HCT116 (cell line): Measurements from ENCODE around the gene ACTN1. TPM values are rescaled to one million over a fixed set of nuclear protein-coding genes. Genes with fewer than 3 reads are reported as not detected.

Experiments used
- ATAC-seq: fragments of 200-7000 bp; cut with Tn5 transposase; 2 replicates; pipeline ENCODE4 v1.9.1; 2020; ENCODE audit warnings: mild to moderate bottlenecking, moderate library complexity
- BruUV-seq: library from RNA; stranded (reverse); fragments of 400-500 nt; replicated peaks from 2 replicates; lab custom pipeline; 2021; lab: Mats Ljungman, UMichigan
- CTCF ChIA-PET: fragments of 300-600 bp; sonication (Branson Sonifier 250); formaldehyde crosslinking; loops from one replicate; lab custom pipeline; 2021; ENCODE audit warnings: antibody characterized with exemption; lab: Charles Lee
- POLR2A ChIA-PET: fragments of 300-600, 350-600 bp; sonication (Branson Sonifier 250); formaldehyde crosslinking; loops from one replicate; lab custom pipeline; 2021; ENCODE audit warnings: antibody characterized with exemption; lab: Charles Lee
- RAD21 ChIA-PET, 2 experiments: fragments of 300-600 bp; sonication (Branson Sonifier 250); formaldehyde crosslinking; loops; one replicate each; lab custom pipeline; 2023; ENCODE audit warnings: low total read pairs in 2 of 2; ENCODE audit not compliant: uncharacterized antibody in 2 of 2, unreplicated experiment in 2 of 2, low non-redundant PET in 1 of 2; lab: Charles Lee
- DNase-seq: peaks from one replicate; pipeline ENCODE4 v3.0.0-alpha.2; 2010; ENCODE audit warnings: low read depth, low spot score
- H2AFZ ChIP-seq: fragments of 200-600 bp; shearing (Covaris generic), sonication (generic); 2 replicates; pipeline ENCODE4 v1.6.1; 2017; ENCODE audit warnings: low read depth, mixed run types, mixed read lengths, antibody characterized with exemption, low read length; ENCODE audit not compliant: poor library complexity, severe bottlenecking
- H3K27ac ChIP-seq: 2 replicates; pipeline ENCODE4 v1.5.1; 2012; ENCODE audit warnings: low read depth, low read length
- H3K27me3 ChIP-seq: fragments of 200-600 bp; sonication (generic); 2 replicates; pipeline ENCODE4 v1.6.1; 2016; ENCODE audit warnings: mixed run types, low read length, mixed read lengths; ENCODE audit not compliant: insufficient read depth
- H3K36me3 ChIP-seq, 2 experiments: fragments of 200-500 bp in 1 of 2; fragments of 200-600 bp in 1 of 2; sonication (Bioruptor generic) in 1 of 2; sonication (generic) in 1 of 2; 2 replicates each; pipeline versions ENCODE4 v1.5.1 to v1.6.1; 2014 to 2016; ENCODE audit warnings: low read length in 2 of 2, inconsistent platforms in 1 of 2, mixed read lengths in 1 of 2, mixed run types in 1 of 2; ENCODE audit not compliant: insufficient read depth in 2 of 2, control insufficient read depth in 1 of 2
- H3K4me1 ChIP-seq, 2 experiments: fragments of 200-600 bp in 1 of 2; sonication (generic) in 1 of 2; 2 replicates each; pipeline versions ENCODE4 v1.5.1 to v1.6.1; 2012 to 2017; ENCODE audit warnings: low read length in 2 of 2, inconsistent platforms in 1 of 2, mild to moderate bottlenecking in 1 of 2, mixed read lengths in 1 of 2, mixed run types in 1 of 2, moderate library complexity in 1 of 2; ENCODE audit not compliant: insufficient read depth in 2 of 2, control insufficient read depth in 1 of 2
- H3K4me2 ChIP-seq: fragments of 200-600 bp; sonication (generic); 2 replicates; pipeline ENCODE4 v1.6.1; 2017; ENCODE audit warnings: mixed run types, low read length, mixed read lengths
- H3K4me3 ChIP-seq, 2 experiments: fragments of 200-600 bp in 1 of 2; sonication (generic) in 1 of 2; replicated peaks in 1 of 2; 2 replicates each; pipeline ENCODE4 v1.5.1; 2011 to 2016; ENCODE audit warnings: low read length in 2 of 2, control low read depth in 1 of 2, low read depth in 1 of 2, mild to moderate bottlenecking in 1 of 2, mixed read lengths in 1 of 2, mixed run types in 1 of 2
- H3K79me2 ChIP-seq: fragments of 200-600 bp; sonication (generic); 2 replicates; pipeline ENCODE4 v1.6.1; 2017; ENCODE audit warnings: mild to moderate bottlenecking, mixed run types, low read length, moderate library complexity, mixed read lengths; ENCODE audit not compliant: insufficient read depth
- H3K9ac ChIP-seq: fragments of 200-600 bp; sonication (generic); 2 replicates; pipeline ENCODE4 v1.6.1; 2016; ENCODE audit warnings: low read length, mixed read lengths
- H3K9me2 ChIP-seq: fragments of 200-600 bp; sonication (generic), shearing (Covaris generic); 2 replicates; pipeline ENCODE4 v1.6.1; 2017; ENCODE audit warnings: mixed run types, mild to moderate bottlenecking, moderate library complexity; ENCODE audit not compliant: insufficient read depth
- H3K9me3 ChIP-seq, 2 experiments: fragments of 200-500 bp in 1 of 2; fragments of 200-600 bp in 1 of 2; sonication (Bioruptor generic) in 1 of 2; sonication (generic) in 1 of 2; 2 replicates each; pipeline ENCODE4 v1.6.1; 2014 to 2017; ENCODE audit warnings: low read length in 2 of 2, mixed read lengths in 2 of 2, inconsistent platforms in 1 of 2, low read depth in 1 of 2, mild to moderate bottlenecking in 1 of 2, mixed run types in 1 of 2, moderate library complexity in 1 of 2; ENCODE audit not compliant: control insufficient read depth in 1 of 2, insufficient read depth in 1 of 2
- H4K20me1 ChIP-seq: fragments of 200-600 bp; sonication (generic), shearing (Covaris generic); 2 replicates; pipeline ENCODE4 v1.6.1; 2017; ENCODE audit warnings: mixed run types, mild to moderate bottlenecking, moderate library complexity; ENCODE audit not compliant: insufficient read depth
- ATF3 ChIP-seq: IDR thresholded peaks from 2 replicates; pipeline ENCODE4 v1.6.1; 2012
- EGR1 ChIP-seq: IDR thresholded peaks from 2 replicates; pipeline ENCODE4 v1.6.1; 2012; ENCODE audit warnings: low read depth
- JUND ChIP-seq: IDR thresholded peaks from 2 replicates; pipeline ENCODE4 v1.6.1; 2012
- POLR2AphosphoS5 ChIP-seq: IDR thresholded peaks from 2 replicates; pipeline ENCODE4 v1.6.1; 2011; ENCODE audit warnings: mild to moderate bottlenecking, low read depth, low read length, moderate library complexity
- RAD21 ChIP-seq: IDR thresholded peaks from 2 replicates; pipeline ENCODE4 v1.6.1; 2012; ENCODE audit warnings: low read depth, mild to moderate bottlenecking
- intact Hi-C: fragments of 100-400 bp; cut with micrococcal nuclease; formaldehyde crosslinking; loops from 2 replicates; pipeline ENCODE4 v1.10.0; 2022
- total RNA-seq: library from RNA; stranded (reverse); gene quantifications from one replicate; pipeline ENCODE4 v1.2.1, GENCODE V29; 2021; ENCODE audit not compliant: unreplicated experiment
- TF ChIP-seq, protein P1 (sequence below), 3 experiments: fragments of 200-600 bp in 1 of 3; sonication (generic) in 1 of 3; IDR thresholded peaks in 2 of 3; conservative IDR thresholded peaks in 1 of 3; 2 replicates each; pipeline ENCODE4 v1.5.1; 2012 to 2017; ENCODE audit warnings: low read depth in 2 of 3, low read length in 2 of 3, antibody characterized with exemption in 1 of 3, borderline replicate concordance in 1 of 3, control low read depth in 1 of 3, mild to moderate bottlenecking in 1 of 3, mixed read lengths in 1 of 3, mixed run types in 1 of 3, moderate library complexity in 1 of 3; ENCODE audit not compliant: insufficient read depth in 1 of 3

ACTN1 gene
- total RNA-seq, 1 experiment from 2014 or later = 123 TPM

GRCh38 chr14:68941820-68942219 is 37.3 kb downstream of the ACTN1 start:
- Histone ChIP-seq H3K36me3 (no peaks in the 10 kb centered on the region; a peak in 1 of 4 replicates), H4K20me1 (peaks cover 8% of the 10 kb centered on the region; the same call in 1 of the 2 replicates), H3K9me3 (no peaks in the 10 kb centered on the region), H3K27me3 (no peaks in the 10 kb centered on the region), H3K9ac (no peak overlapping the region), H3K79me2 (peaks cover 98% of the 10 kb centered on the region), H3K4me1 (peaks cover 47 to 76% of the 10 kb centered on the region in 2 experiments), H3K27ac (no peak overlapping the region), H3K9me2 (no peaks in the 10 kb centered on the region), H3K4me2 (no peak overlapping the region), H3K4me3 (no peak overlapping the region), H2AFZ (no peak overlapping the region)
- BruUV-seq = no TSS peak
- ChIA-PET RAD21 (interaction anchor here in 1 of 2 experiments (1.0 kb wide), 1 partner anchor 36 kb away, joined by 3 read pairs; no protein-coding TSS in a partner anchor), POLR2A (no interaction called here), CTCF (no interaction called here)
- intact Hi-C loops = no loop called here
- TF ChIP-seq, protein P1, sequence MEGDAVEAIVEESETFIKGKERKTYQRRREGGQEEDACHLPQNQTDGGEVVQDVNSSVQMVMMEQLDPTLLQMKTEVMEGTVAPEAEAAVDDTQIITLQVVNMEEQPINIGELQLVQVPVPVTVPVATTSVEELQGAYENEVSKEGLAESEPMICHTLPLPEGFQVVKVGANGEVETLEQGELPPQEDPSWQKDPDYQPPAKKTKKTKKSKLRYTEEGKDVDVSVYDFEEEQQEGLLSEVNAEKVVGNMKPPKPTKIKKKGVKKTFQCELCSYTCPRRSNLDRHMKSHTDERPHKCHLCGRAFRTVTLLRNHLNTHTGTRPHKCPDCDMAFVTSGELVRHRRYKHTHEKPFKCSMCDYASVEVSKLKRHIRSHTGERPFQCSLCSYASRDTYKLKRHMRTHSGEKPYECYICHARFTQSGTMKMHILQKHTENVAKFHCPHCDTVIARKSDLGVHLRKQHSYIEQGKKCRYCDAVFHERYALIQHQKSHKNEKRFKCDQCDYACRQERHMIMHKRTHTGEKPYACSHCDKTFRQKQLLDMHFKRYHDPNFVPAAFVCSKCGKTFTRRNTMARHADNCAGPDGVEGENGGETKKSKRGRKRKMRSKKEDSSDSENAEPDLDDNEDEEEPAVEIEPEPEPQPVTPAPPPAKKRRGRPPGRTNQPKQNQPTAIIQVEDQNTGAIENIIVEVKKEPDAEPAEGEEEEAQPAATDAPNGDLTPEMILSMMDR (IDR thresholded peaks at IDR 0.05 in 2 of 3, conservative IDR thresholded peaks at IDR 0.05 in 1 of 3; ENCODE audit: borderline replicate concordance in 1 of 3, insufficient read depth in 1 of 3, low read depth in 2 of 3, low read length in 2 of 3) = peak in 2 of 3 experiments; percentile 36 to 54; a peak in 3 of 6 replicates
- TF ChIP-seq ATF3 = no peak
- TF ChIP-seq RAD21 = peak; percentile 37; the same call in 1 of the 2 replicates
- no peak for TF ChIP-seq EGR1
- TF ChIP-seq JUND = no peak
- TF ChIP-seq POLR2AphosphoS5 = no peak
- ATAC-seq (peak; percentile 67), DNase-seq (no peak)
